Keratinocyte (primary cell): Measurements from ENCODE around the gene ATF4. TPM values are rescaled to one million over a fixed set of nuclear protein-coding genes. Genes with fewer than 3 reads are reported as not detected.

Experiments
- DNase-seq: peaks from one replicate; pipeline ENCODE4 v3.0.0-alpha.2; 2011; ENCODE audit warnings: low read depth, missing footprints, low spot score
- FAIRE-seq: peaks from 2 replicates; lab custom pipeline; 2011; peaks lifted over from hg19 to GRCh38; lab: Jason Lieb, UNC
- H2AFZ ChIP-seq: 2 replicates; pipeline ENCODE4 v1.6.0; 2012; ENCODE audit warnings: low read length, control low read depth, inconsistent platforms; ENCODE audit not compliant: control insufficient read depth
- H3K27ac ChIP-seq: 2 replicates; pipeline ENCODE4 v1.5.1; 2011; ENCODE audit warnings: low read length; ENCODE audit not compliant: control insufficient read depth, insufficient read depth
- H3K27me3 ChIP-seq: 3 replicates; pipeline ENCODE4 v1.6.0; 2011; ENCODE audit warnings: low read length; ENCODE audit not compliant: control insufficient read depth, insufficient read depth; ENCODE audit errors: extremely low read depth
- H3K36me3 ChIP-seq, 2 experiments: 2 replicates in 1 of 2; 3 replicates in 1 of 2; pipeline ENCODE4 v1.5.1; 2011; ENCODE audit warnings: low read length in 2 of 2, mild to moderate bottlenecking in 1 of 2; ENCODE audit not compliant: control insufficient read depth in 2 of 2, insufficient read depth in 2 of 2; ENCODE audit errors: extremely low read depth in 1 of 2
- H3K4me1 ChIP-seq: 3 replicates; pipeline ENCODE4 v1.5.1; 2011; ENCODE audit warnings: low read length; ENCODE audit not compliant: control insufficient read depth, insufficient read depth; ENCODE audit errors: extremely low read depth
- H3K4me2 ChIP-seq: 3 replicates; pipeline ENCODE4 v1.6.0; 2011; ENCODE audit warnings: low read depth, low read length; ENCODE audit not compliant: control insufficient read depth, insufficient read depth; ENCODE audit errors: extremely low read depth
- H3K4me3 ChIP-seq, 3 experiments: fragments of 200-600 bp in 1 of 3; sonication (generic) in 1 of 3; 2 replicates in 2 of 3; 3 replicates in 1 of 3; pipeline ENCODE4 v1.5.1; 2011 to 2016; ENCODE audit warnings: low read length in 3 of 3, mild to moderate bottlenecking in 3 of 3, control low read depth in 2 of 3, inconsistent platforms in 1 of 3, low read depth in 1 of 3, mixed read lengths in 1 of 3, mixed run types in 1 of 3, moderate library complexity in 1 of 3; ENCODE audit not compliant: control insufficient read depth in 2 of 3, insufficient read depth in 2 of 3; ENCODE audit errors: extremely low read depth in 1 of 3
- H3K79me2 ChIP-seq: 2 replicates; pipeline ENCODE4 v1.6.0; 2012; ENCODE audit warnings: low read length; ENCODE audit not compliant: control insufficient read depth, insufficient read depth
- H3K9ac ChIP-seq: 3 replicates; pipeline ENCODE4 v1.6.0; 2011; ENCODE audit warnings: low read length; ENCODE audit not compliant: control insufficient read depth, insufficient read depth; ENCODE audit errors: extremely low read depth
- H3K9me1 ChIP-seq: 3 replicates; pipeline ENCODE4 v1.6.0; 2011; ENCODE audit warnings: low read length; ENCODE audit not compliant: control insufficient read depth, insufficient read depth; ENCODE audit errors: extremely low read depth
- H3K9me3 ChIP-seq: 2 replicates; pipeline ENCODE4 v1.5.1; 2012; ENCODE audit warnings: low read depth, low read length; ENCODE audit not compliant: control insufficient read depth
- H4K20me1 ChIP-seq: 3 replicates; pipeline ENCODE4 v1.6.0; 2011; ENCODE audit warnings: low read length; ENCODE audit not compliant: control insufficient read depth, insufficient read depth; ENCODE audit errors: extremely low read depth
- CTCF ChIP-seq, 3 experiments: IDR thresholded peaks in 1 of 3; conservative IDR thresholded peaks in 1 of 3; optimal IDR thresholded peaks in 1 of 3; 2 replicates in 2 of 3; 3 replicates in 1 of 3; pipeline versions ENCODE3 to v1.5.1; 2011; ENCODE audit warnings: low read length in 3 of 3, mild to moderate bottlenecking in 3 of 3, moderate library complexity in 2 of 3, control low read depth in 1 of 3, inconsistent platforms in 1 of 3; ENCODE audit not compliant: insufficient read depth in 2 of 3; ENCODE audit errors: extremely low read depth in 1 of 3
- EZH2 ChIP-seq: IDR thresholded peaks from one replicate; pipeline ENCODE4 v1.6.1; 2012; ENCODE audit warnings: inconsistent platforms, mild to moderate bottlenecking, low read length, moderate library complexity
- dilution Hi-C: fragments of 300-500 bp; cut with MboI; formaldehyde crosslinking; loops from one replicate; pipeline ENCODE4 v1.7.0; 2020; ENCODE audit warnings: low sequenced_read_pairs; ENCODE audit not compliant: extremely low pct_ligation_motif_present
- polyA plus RNA-seq, 5 experiments: library from polyadenylated mRNA; depleted of rRNA in 3 of 5; stranded (reverse) in 3 of 5; stranded (forward) in 1 of 5; unstranded in 1 of 5; fragments of >200 nt; gene quantifications; 1 replicate in 1 of 5; 2 replicates in 3 of 5; 3 replicates in 1 of 5; pipeline versions ENCODE4 v1.2.1 to v1.2.3, GENCODE V29; 2011 to 2012; ENCODE audit warnings: missing spikeins in 2 of 5, low read depth in 1 of 5, low replicate concordance in 1 of 5

Gene ATF4
- polyA plus RNA-seq, 1 donor (not counting 4 experiments of a cell fraction or from before 2014, with no cell fraction given): 629 TPM

DNA sequence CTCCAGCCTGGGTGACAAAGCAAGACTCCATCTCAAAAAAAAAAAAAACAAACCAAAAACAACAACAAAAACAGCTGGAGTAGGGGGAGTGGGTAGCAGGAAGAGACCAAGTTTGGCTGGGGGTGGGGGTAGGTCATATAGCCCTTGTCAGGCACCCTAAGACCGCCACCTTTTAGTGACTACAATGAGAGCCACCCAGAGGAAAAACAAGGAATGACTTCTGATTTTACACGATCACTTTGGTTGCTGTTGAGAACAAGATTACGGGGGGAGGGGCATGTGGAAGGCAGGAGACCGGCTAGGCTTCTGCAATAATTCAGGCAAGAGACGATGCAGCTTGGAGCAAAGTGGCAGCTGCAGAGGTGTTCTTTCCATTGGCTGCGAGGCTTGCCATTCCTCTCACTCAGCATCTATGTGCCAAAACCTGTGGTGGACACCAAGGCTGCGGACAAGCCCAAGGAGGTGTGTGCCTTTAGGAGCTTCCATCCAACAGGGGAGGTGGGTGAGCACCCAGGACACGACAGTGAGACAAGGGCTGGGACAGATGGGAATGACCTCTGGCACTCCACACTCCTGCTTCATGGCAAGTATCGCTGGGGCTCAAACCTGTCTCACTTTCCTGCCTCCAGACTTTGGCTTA, 10.4 kb downstream of the ATF4 start:
- peak overlapping the region; percentile 89 for H3K9ac ChIP-seq
- FAIRE-seq: peak; percentile 17
- no peak overlapping the region for H2AFZ ChIP-seq

DNA sequence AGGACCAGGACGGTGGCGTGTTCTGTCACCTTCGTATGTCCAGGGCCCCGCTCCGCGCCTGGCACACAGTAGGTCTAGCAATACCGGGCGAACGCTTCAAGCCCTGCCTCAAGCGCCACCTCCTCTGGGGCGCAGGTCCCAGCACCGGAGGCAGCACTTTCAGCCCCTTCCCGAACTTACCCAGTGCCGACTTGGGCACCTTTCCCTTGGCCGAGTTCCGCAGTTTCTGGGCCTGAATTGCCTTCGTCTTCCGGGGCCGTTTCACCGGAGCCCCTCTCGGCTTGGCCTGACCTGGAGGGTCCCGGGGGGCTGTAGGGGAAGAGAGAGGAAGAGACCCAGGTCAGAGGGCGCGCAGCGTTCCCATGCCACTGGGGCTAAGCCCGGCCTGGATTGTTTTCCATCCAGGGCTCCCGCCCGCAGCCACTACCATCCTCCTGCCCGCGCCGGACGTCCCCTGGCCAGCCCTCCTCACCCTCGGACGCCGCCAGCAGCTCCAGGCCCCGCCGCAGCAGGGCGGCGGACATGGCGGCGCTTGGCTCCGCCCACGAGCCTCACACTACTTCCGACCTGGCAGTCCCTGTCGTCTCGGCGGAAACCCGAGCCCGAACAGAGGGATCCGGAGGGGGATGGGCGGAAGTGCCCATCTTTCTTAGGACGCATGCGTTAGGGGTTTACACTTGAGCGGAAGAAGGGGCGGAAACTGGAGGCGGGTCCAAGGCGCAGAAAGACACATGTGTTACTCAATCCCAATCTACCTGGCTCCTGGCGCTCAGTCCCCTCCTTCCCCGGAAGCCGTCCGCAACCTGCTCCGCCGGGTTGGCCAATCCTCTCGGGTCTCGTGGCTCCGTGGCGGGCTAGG, 12.1 kb downstream of the ATF4 start, which contains the start of gene RPS19BP1:
Gene RPS19BP1 (minus strand): TSS at position 534 of the 859 bp plus-strand sequence. CDS start 10 bp downstream, at position 524.
- H3K27ac ChIP-seq: peak within 1 kb of the TSS; percentile 70
- H3K36me3 ChIP-seq: peaks cover 6 to 26% of the 10 kb centered on the region in 2 experiments
- peaks cover 47% of the 10 kb centered on the region for H3K4me1 ChIP-seq
- H2AFZ ChIP-seq: peak within 1 kb of the TSS; percentile 79
- TF ChIP-seq EZH2 (no peak), CTCF (optimal IDR thresholded peaks at IDR 0.05 in 1 of 3, IDR thresholded peaks at IDR 0.05 in 1 of 3, conservative IDR thresholded peaks at IDR 0.05 in 1 of 3; ENCODE audit: extremely low read depth in 1 of 3, insufficient read depth in 2 of 3, low read length in 3 of 3) (no peak)
- FAIRE-seq (peak; percentile 95), DNase-seq (peak; percentile 99)
- peak within 1 kb of the TSS; percentile 99 for H3K4me2 ChIP-seq
- H4K20me1 ChIP-seq: peaks cover 15% of the 10 kb centered on the region
- H3K9me3 ChIP-seq: no peaks in the 10 kb centered on the region
- peaks cover 38% of the 10 kb centered on the region for H3K79me2 ChIP-seq
- dilution Hi-C loops: no loop called here
- no peaks in the 10 kb centered on the region for H3K27me3 ChIP-seq
- peak within 1 kb of the TSS; percentile 89 for H3K9ac ChIP-seq
- no peaks in the 10 kb centered on the region for H3K9me1 ChIP-seq
- H3K4me3 ChIP-seq: peak within 1 kb of the TSS; percentile 66 to 94 (median 76)

More for the DNA sequence above, 10.4 kb downstream of the ATF4 start:
- H4K20me1 ChIP-seq: peaks cover 24% of the 10 kb centered on the region
- H3K36me3 ChIP-seq: peaks cover 6 to 26% of the 10 kb centered on the region in 2 experiments
- H3K27ac ChIP-seq: no peak overlapping the region
- H3K9me1 ChIP-seq: peaks cover 2% of the 10 kb centered on the region
- peak overlapping the region in 2 of 3 experiments; percentile 76 to 94 for H3K4me3 ChIP-seq
- H3K27me3 ChIP-seq: no peaks in the 10 kb centered on the region
- dilution Hi-C loops: no loop called here
- TF ChIP-seq EZH2 (no peak), CTCF (optimal IDR thresholded peaks at IDR 0.05 in 1 of 3, IDR thresholded peaks at IDR 0.05 in 1 of 3, conservative IDR thresholded peaks at IDR 0.05 in 1 of 3; ENCODE audit: extremely low read depth in 1 of 3, insufficient read depth in 2 of 3, low read length in 3 of 3) (peak in 2 of 3 experiments; percentile 24 to 43)
- DNase-seq: no peak
- H3K4me1 ChIP-seq: peaks cover 48% of the 10 kb centered on the region
- no peaks in the 10 kb centered on the region for H3K9me3 ChIP-seq
- peak overlapping the region; percentile 99 for H3K4me2 ChIP-seq
- H3K79me2 ChIP-seq: peaks cover 38% of the 10 kb centered on the region
